Memory B cell (primary cell): ENCODE data around the gene EFCAB6.

Source experiments
- ATAC-seq: fragments of 150-1000 bp; cut with Tn5 transposase; 2 replicates; pipeline ENCODE4 v1.10.0; 2021; ENCODE audit warnings: low read depth, mild to moderate bottlenecking, moderate library complexity
- DNase-seq, 2 donors: peaks; one replicate each; pipeline ENCODE4 v3.0.0; 2022; ENCODE audit warnings: low spot score in 2 of 2
- H3K27ac Mint-ChIP-seq: one replicate; pipeline ENCODE4 v1.8.0; 2022; ENCODE audit warnings: mild to moderate bottlenecking, moderate library complexity, mixed read lengths
- H3K27me3 Mint-ChIP-seq: one replicate; pipeline ENCODE4 v1.8.0; 2022; ENCODE audit warnings: mixed read lengths
- H3K36me3 Mint-ChIP-seq: one replicate; pipeline ENCODE4 v1.8.0; 2022; ENCODE audit warnings: mild to moderate bottlenecking, mixed read lengths
- H3K4me1 Mint-ChIP-seq: one replicate; pipeline ENCODE4 v1.8.0; 2022; ENCODE audit warnings: mixed read lengths
- H3K4me3 Mint-ChIP-seq: one replicate; pipeline ENCODE4 v1.8.0; 2022; ENCODE audit warnings: mild to moderate bottlenecking, moderate library complexity, mixed read lengths
- H3K9me3 Mint-ChIP-seq: one replicate; pipeline ENCODE4 v1.8.0; 2022; ENCODE audit warnings: mixed read lengths

Gene EFCAB6

DNA sequence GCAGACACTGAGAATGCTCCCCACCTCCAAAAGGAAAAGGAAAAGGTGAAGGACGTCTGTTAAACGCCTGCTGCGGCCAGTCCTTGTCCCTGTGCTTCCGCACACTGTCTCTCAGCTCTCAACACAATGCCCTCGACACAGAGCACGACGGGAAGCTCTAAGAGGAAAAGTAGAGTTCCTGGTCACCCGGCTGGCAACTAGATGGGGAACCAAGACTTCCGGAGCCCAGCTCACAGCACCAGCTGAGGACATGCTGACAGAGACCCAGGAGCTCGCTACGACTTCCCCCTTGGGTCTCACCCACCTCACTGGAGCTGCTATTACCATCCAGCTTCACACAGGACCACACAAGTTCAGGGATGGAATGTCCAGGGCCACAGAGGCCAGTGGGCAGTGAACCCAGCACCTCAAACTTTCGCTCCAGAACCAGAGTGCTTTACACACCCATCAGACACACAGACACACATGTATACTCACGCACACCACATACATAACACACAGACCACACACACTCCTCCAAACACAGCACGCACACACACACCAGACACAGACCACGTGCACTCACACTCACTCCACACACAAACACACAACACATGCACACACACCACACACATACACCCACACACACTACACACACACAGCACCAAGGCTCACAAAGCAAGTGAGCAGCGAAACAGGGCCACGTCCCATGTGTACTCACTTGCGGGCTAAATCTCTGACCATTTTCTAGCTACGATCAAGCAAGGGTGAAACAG is 40.6 kb upstream of the EFCAB6 start:
- peaks cover 3% of the 10 kb centered on the region for H3K36me3 Mint-ChIP-seq
- peaks cover 16% of the 10 kb centered on the region for H3K27me3 Mint-ChIP-seq
- ATAC-seq (no peak), DNase-seq (no peak)
- H3K4me3 Mint-ChIP-seq, result no peak overlapping the region
- no peak overlapping the region for H3K27ac Mint-ChIP-seq
- H3K9me3 Mint-ChIP-seq, result peaks cover 9% of the 10 kb centered on the region
- no peaks in the 10 kb centered on the region for H3K4me1 Mint-ChIP-seq

GRCh38 chr22:43851979-43852307 is 39.8 kb upstream of the EFCAB6 start:
- Mint-ChIP-seq H3K27me3 (peaks cover 14% of the 10 kb centered on the region), H3K27ac (no peak overlapping the region), H3K4me1 (no peaks in the 10 kb centered on the region), H3K36me3 (peaks cover 2% of the 10 kb centered on the region), H3K9me3 (peaks cover 4% of the 10 kb centered on the region), H3K4me3 (no peak overlapping the region)
- ATAC-seq (no peak), DNase-seq (no peak)

DNA sequence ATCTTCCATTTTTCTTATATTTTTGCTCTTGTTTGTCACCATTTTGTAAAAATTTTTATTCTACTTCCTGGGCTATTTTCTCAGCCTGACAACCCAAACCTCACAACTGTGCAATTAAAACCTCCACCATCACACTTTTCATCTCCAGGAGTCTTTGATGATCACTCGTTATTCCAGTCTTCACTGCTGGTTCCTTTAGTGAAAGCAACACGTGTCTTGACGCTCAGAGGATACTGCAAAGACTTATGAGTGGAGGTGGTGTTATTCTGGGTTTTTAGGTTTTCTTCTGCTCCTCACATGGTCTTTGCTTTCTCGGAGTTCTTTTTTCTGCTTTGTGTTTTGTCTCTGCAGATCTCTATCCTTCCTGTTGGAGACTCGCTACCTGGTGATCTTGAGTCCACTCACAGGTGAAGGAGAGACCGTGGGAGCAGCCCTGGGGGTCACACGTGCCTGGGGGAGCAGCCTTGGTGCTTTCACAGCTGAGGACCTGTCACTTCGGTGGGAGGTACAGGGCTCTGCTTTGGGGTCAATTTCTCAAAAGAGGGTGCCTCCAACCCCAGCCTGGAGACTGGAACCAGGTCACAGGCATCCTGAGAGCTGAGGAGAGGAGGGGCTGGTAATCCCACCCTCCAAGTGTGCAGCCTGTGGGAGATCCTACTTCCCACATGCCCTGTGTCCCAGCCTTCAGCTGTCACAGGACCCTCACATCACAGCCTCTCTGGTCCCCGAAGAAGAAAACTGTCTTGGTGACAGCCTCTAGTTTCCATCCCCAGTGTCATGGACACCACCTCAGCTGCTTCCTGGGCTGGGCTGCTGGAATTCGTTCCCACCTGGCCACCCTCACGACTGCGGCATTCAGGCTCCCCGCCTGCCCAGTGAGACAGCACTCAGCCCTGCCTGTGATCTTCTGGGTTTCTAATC is 39.2 kb upstream of the EFCAB6 start:
- peaks cover 12% of the 10 kb centered on the region for H3K27me3 Mint-ChIP-seq
- H3K4me3 Mint-ChIP-seq, result no peak overlapping the region
- H3K4me1 Mint-ChIP-seq, result no peaks in the 10 kb centered on the region
- no peak overlapping the region for H3K27ac Mint-ChIP-seq
- ATAC-seq (no peak), DNase-seq (no peak)
- H3K36me3 Mint-ChIP-seq, result no peaks in the 10 kb centered on the region
- H3K9me3 Mint-ChIP-seq, result peaks cover under 1% of the 10 kb centered on the region

DNA sequence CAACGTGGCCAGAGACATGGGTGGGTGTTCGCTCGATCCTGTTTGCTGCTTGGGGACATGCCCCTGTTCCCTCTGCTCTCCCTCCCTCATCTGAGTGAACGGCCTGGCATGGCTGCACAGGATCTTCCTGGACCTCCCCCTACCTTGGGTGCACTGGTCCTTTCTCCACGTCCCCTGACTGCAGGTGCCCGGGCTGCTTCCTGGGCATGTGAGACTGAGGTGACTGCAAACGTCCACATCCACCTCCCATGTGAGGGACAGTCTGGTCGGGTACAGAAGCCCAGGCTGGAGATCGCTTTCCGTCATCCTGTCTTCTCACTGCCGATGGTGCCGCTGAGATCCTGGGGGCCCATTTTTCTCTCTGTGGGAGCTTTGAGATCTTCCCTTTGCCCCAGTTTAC is 38.4 kb upstream of the EFCAB6 start:
- H3K4me3 Mint-ChIP-seq, result no peak overlapping the region
- ATAC-seq (no peak), DNase-seq (no peak)
- peaks cover 15% of the 10 kb centered on the region for H3K27me3 Mint-ChIP-seq
- no peaks in the 10 kb centered on the region for H3K4me1 Mint-ChIP-seq
- no peak overlapping the region for H3K27ac Mint-ChIP-seq
- H3K9me3 Mint-ChIP-seq, result no peaks in the 10 kb centered on the region
- no peaks in the 10 kb centered on the region for H3K36me3 Mint-ChIP-seq

- H3K4me1 Mint-ChIP-seq, result no peaks in the 10 kb centered on the region
- no peak overlapping the region for H3K4me3 Mint-ChIP-seq
- H3K9me3 Mint-ChIP-seq, result no peaks in the 10 kb centered on the region
- DNase-seq (no peak), ATAC-seq (no peak)
- H3K27ac Mint-ChIP-seq, result no peak overlapping the region
- H3K36me3 Mint-ChIP-seq, result no peaks in the 10 kb centered on the region
- H3K27me3 Mint-ChIP-seq, result peaks cover 19% of the 10 kb centered on the region
Measured at GRCh38 chr22:43849731-43850130, 37.6 kb upstream of the EFCAB6 start.

GRCh38 chr22:43848366-43849171 is 36.5 kb upstream of the EFCAB6 start:
- ATAC-seq, result no peak
- Mint-ChIP-seq H3K4me1 (no peaks in the 10 kb centered on the region), H3K4me3 (no peak overlapping the region), H3K36me3 (no peaks in the 10 kb centered on the region), H3K27ac (no peak overlapping the region), H3K9me3 (no peaks in the 10 kb centered on the region), H3K27me3 (peaks cover 19% of the 10 kb centered on the region)
- no peak for DNase-seq

DNA sequence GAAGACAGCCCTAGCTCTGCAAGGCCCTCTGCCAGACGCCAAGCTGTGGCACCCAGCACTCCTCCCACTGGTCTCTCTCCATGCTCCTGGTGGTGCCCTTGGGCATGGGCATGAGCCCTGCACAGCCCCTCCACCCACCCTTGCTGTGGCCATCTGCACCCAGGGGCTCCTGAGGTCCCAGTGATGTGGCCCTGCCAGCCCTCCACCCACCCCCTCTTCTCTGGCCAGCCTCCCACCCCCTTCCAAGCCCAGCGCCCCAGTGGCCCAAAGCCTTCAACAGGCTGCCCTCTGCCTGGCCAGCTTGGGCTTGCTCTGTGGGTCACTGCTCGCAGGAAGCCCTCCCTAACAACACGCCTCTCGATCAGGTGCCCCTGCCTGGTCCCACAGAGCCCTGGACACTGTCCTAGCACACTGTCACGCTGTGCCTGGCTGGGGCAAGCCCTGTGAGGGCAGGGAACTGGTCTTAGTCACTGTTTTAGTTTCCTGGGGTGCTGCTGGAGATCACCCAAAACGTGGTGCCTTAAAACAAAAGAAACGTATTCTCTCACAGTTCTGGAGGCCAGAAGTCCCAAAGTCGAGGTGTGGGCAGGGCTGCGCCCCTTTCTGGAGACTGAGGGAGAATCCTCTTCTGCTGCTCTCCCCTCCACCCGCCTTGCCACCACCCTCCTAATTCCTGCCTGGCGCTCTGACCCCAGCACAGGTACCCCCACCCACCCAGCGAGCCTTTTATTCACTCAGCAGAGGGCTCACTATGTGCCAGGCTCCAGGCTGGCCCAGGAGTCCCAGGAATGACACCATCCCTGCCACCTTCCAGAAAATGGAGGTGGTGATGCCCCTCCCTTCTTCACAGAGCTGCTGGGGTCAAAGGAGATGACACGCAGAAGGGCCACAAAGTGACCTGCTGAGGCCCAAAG is 35.5 kb upstream of the EFCAB6 start:
- H3K4me1 Mint-ChIP-seq, result no peaks in the 10 kb centered on the region
- H3K36me3 Mint-ChIP-seq, result no peaks in the 10 kb centered on the region
- peaks cover 15% of the 10 kb centered on the region for H3K27me3 Mint-ChIP-seq
- DNase-seq (no peak), ATAC-seq (no peak)
- no peaks in the 10 kb centered on the region for H3K9me3 Mint-ChIP-seq
- H3K4me3 Mint-ChIP-seq, result no peak overlapping the region
- H3K27ac Mint-ChIP-seq, result no peak overlapping the region

DNA sequence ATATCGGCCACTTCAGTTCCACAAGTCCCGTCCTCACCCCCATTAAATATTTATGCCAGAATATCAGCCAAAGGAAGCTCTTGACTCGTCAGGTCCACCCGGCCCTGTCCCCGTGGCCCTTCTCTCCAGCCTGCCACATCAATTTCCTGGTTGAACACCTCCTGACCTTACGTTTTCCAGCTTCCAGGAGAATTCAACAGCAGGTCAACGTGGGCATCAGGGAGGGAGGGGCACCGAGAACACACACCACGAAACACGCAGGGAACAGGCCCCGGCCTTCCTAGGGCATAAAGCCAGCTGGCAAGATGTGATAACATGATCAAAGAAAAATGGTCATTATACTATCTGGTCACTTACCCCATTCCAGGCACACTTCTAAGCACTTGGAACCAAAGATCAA is 34.9 kb upstream of the EFCAB6 start:
- Mint-ChIP-seq H3K27ac (no peak overlapping the region), H3K4me1 (no peaks in the 10 kb centered on the region), H3K9me3 (no peaks in the 10 kb centered on the region), H3K36me3 (no peaks in the 10 kb centered on the region), H3K4me3 (no peak overlapping the region), H3K27me3 (peaks cover 15% of the 10 kb centered on the region)
- no peak for DNase-seq
- no peak for ATAC-seq

DNA sequence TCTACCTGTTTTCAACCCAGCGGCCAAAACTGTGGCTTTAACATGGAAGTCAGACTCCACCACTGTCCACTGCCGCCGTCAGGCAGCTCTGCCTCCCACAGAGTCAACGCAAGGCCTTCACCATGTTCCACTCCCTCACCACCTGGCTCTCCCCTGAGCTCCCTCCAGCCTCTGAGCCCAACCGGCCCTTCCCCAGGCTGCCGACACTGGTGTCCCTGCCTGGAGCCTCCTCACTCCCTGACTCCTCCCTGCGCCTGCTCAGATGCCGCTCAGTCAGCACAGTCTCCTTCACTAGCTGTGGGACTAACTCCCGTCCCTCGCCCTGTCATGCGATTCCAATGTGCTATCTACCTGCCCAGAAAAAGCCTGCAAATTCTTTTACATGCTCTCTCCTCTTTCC is 33.9 kb upstream of the EFCAB6 start:
- H3K4me1 Mint-ChIP-seq, result no peaks in the 10 kb centered on the region
- H3K4me3 Mint-ChIP-seq, result no peak overlapping the region
- H3K27ac Mint-ChIP-seq, result no peak overlapping the region
- no peaks in the 10 kb centered on the region for H3K9me3 Mint-ChIP-seq
- ATAC-seq (no peak), DNase-seq (no peak)
- no peaks in the 10 kb centered on the region for H3K36me3 Mint-ChIP-seq
- peaks cover 12% of the 10 kb centered on the region for H3K27me3 Mint-ChIP-seq

DNA sequence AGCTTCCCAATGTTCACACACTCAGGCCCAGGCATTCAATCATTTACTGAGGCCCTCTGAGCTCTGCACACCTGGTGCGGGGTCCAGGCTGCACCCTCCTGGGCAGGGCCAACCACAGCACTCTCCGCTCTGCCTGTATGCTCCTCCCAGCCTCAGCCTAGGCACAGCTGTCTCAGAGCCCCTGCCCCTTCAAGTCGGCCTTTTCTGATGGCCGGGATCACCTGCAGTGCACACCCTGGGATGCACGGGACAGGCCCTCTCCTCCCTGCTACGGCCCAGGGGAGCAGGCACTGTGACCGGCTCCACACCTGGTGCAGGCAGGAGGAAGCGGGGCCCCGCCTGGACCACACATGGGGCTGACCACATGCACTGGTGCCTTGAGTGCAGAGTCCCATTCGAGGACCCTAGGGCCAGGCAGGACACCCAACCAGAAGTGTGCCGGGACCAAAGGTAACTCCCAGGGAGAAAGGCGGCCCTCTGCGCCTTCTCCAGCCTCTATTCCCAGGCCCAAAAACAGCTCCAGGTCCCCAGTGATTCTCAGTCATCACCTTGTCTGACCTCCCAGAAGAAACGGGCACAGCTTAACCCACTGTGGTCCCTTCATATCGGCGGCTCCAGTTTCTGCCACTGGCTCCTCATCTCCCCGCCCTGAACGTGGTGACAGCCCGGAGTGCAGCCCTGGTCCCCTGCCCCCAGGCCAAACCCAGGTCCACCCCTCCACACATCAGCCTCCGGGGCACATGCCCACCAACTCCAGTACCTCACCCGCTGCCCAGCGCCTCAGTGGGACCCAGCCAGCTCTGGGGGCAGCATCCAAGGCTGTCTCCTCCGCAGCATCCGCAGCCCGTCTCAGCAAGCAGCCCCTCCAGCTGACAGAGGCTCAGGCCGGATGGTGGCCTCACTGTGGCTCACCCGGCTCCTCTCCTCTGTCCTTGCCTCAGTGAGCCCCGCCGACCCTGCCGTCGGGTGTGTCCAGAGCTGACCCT is 32.7 kb upstream of the EFCAB6 start:
- no peak for DNase-seq
- Mint-ChIP-seq H3K27ac (no peak overlapping the region), H3K27me3 (peaks cover 11% of the 10 kb centered on the region), H3K9me3 (no peaks in the 10 kb centered on the region), H3K4me1 (no peaks in the 10 kb centered on the region), H3K36me3 (no peaks in the 10 kb centered on the region), H3K4me3 (no peak overlapping the region)
- ATAC-seq, result no peak

- Mint-ChIP-seq H3K4me3 (no peak overlapping the region), H3K9me3 (no peaks in the 10 kb centered on the region), H3K36me3 (no peaks in the 10 kb centered on the region), H3K4me1 (no peaks in the 10 kb centered on the region), H3K27me3 (peaks cover 14% of the 10 kb centered on the region), H3K27ac (no peak overlapping the region)
- no peak for ATAC-seq
- no peak for DNase-seq
Measured at GRCh38 chr22:43843783-43844530, 31.9 kb upstream of the EFCAB6 start.

DNA sequence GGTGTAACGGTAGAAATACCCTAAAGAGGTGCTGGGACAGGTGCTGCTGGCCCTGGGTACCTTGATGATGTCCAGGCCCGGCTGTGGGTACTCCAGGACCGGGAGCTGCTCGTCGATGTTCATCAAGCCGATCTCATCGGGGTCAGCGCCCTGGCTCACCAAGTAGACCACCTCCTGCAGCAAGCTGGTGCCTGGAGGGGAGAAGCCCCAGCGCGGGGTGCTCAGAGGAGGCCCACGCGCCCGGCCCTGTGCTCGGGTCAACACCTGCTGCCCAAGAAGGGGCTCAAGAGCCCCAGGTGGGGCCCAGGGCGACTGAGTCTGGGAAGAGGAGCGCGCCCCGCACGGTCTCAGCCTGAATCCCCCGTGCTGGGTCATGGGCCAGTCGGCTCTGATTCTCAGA is 29.6 kb upstream of the EFCAB6 start:
- H3K9me3 Mint-ChIP-seq, result no peaks in the 10 kb centered on the region
- no peaks in the 10 kb centered on the region for H3K4me1 Mint-ChIP-seq
- no peaks in the 10 kb centered on the region for H3K36me3 Mint-ChIP-seq
- peaks cover 12% of the 10 kb centered on the region for H3K27me3 Mint-ChIP-seq
- ATAC-seq, result no peak
- H3K27ac Mint-ChIP-seq, result no peak overlapping the region
- no peak for DNase-seq
- no peak overlapping the region for H3K4me3 Mint-ChIP-seq
